ENCODE measurements around the gene SUGP1. TPM values are rescaled to one million over a fixed set of nuclear protein-coding genes. Genes with fewer than 3 reads are reported as not detected.

The SUGP1 gene
- total and polyA plus RNA-seq, 2 of the 4 experiments (the other 2 are of a cell fraction): 33.2 to 35.8 TPM

- POLR2A ChIA-PET (ENCODE audit: unreplicated experiment): no interaction called here
- Histone ChIP-seq H2BK20ac (ENCODE audit: low read depth, low read length) (no peak overlapping the region), H3K56ac (ENCODE audit: extremely low read depth, insufficient read depth, low read length) (no peak overlapping the region), H4K8ac (ENCODE audit: low read depth in 2 of 2, low read length in 2 of 2) (no peak overlapping the region), H4K5ac (ENCODE audit: low read depth, low read length) (no peak overlapping the region), H3K9me3 (ENCODE audit: control insufficient read depth, insufficient read depth, low read length) (peaks cover 6% of the 10 kb centered on the region), H3K36me3 (ENCODE audit: control insufficient read depth, insufficient read depth, low read length) (no peaks in the 10 kb centered on the region), H3K9ac (ENCODE audit: low read depth, low read length) (no peak overlapping the region), H3K14ac (replicated peaks; ENCODE audit: low read depth, low read length) (no peak overlapping the region), H3K18ac (ENCODE audit: low read depth, low read length) (no peak overlapping the region), H3K4me1 (ENCODE audit: control insufficient read depth, insufficient read depth, low read length) (no peaks in the 10 kb centered on the region), H3K79me1 (ENCODE audit: low read depth in 1 of 2, low read length in 2 of 2) (no peaks in the 10 kb centered on the region), H2BK5ac (ENCODE audit: low read depth, low read length, poor library complexity, severe bottlenecking) (no peak overlapping the region), H3K4ac (ENCODE audit: low read depth, low read length) (no peak overlapping the region), H4K91ac (ENCODE audit: insufficient read depth, low read depth, low read length) (no peak overlapping the region), H2AK5ac (ENCODE audit: low read depth, low read length) (no peak overlapping the region), H2BK120ac (ENCODE audit: low read depth, low read length) (no peak overlapping the region), H2AK9ac (replicated peaks; ENCODE audit: low read depth, low read length, poor library complexity) (no peak overlapping the region), H3K27me3 (ENCODE audit: control insufficient read depth, insufficient read depth, low read length) (peaks cover 2% of the 10 kb centered on the region; the same call in 1 of the 2 replicates), H3K9me1 (ENCODE audit: insufficient read depth, low read length) (no peaks in the 10 kb centered on the region), H4K20me1 (ENCODE audit: insufficient read depth, low read length) (no peaks in the 10 kb centered on the region), H2AFZ (replicated peaks; ENCODE audit: low read length, poor library complexity) (no peak overlapping the region), H3K23ac (ENCODE audit: low read depth, low read length) (no peak overlapping the region), H3K4me3 (ENCODE audit: insufficient read depth, low read depth, low read length) (no peak overlapping the region), H2BK15ac (ENCODE audit: low read depth, low read length) (no peak overlapping the region), H3K27ac (ENCODE audit: insufficient read depth, low read length) (no peak overlapping the region), H3K4me2 (ENCODE audit: low read depth, low read length) (no peak overlapping the region)
- TF ChIP-seq SMC3 (IDR thresholded peaks at IDR 0.05; ENCODE audit: low read depth, low read length): no peak
- TF ChIP-seq ELK1 (IDR thresholded peaks at IDR 0.05; ENCODE audit: borderline replicate concordance, low read depth, low read length): no peak
- TF ChIP-seq RFX5 (IDR thresholded peaks at IDR 0.05; ENCODE audit: low read depth, low read length): no peak
- TF ChIP-seq POLR2A (IDR thresholded peaks at IDR 0.05; ENCODE audit: low read depth, low read length): no peak
- no peak for TF ChIP-seq CHD1 (IDR thresholded peaks at IDR 0.05; ENCODE audit: low read depth, low read length)
- no peak for TF ChIP-seq FOS (IDR thresholded peaks at IDR 0.05; ENCODE audit: low read depth, low read length)
- no peak for TF ChIP-seq MAFK (IDR thresholded peaks at IDR 0.05; ENCODE audit: low read depth, low read length)
- TF ChIP-seq MAZ (IDR thresholded peaks at IDR 0.05; ENCODE audit: borderline replicate concordance, low read depth, low read length): no peak
- no peak for TF ChIP-seq RCOR1 (IDR thresholded peaks at IDR 0.05; ENCODE audit: insufficient replicate concordance, low read length)
- no peak for TF ChIP-seq NFE2L2 (IDR thresholded peaks at IDR 0.05; ENCODE audit: low read depth, low read length)
- TF ChIP-seq MXI1 (IDR thresholded peaks at IDR 0.05; ENCODE audit: borderline replicate concordance, low read depth, low read length): no peak
- TF ChIP-seq, protein P1, sequence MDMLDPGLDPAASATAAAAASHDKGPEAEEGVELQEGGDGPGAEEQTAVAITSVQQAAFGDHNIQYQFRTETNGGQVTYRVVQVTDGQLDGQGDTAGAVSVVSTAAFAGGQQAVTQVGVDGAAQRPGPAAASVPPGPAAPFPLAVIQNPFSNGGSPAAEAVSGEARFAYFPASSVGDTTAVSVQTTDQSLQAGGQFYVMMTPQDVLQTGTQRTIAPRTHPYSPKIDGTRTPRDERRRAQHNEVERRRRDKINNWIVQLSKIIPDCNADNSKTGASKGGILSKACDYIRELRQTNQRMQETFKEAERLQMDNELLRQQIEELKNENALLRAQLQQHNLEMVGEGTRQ (IDR thresholded peaks at IDR 0.05; ENCODE audit: low read depth, low read length): no peak
- no peak for TF ChIP-seq CTCF (conservative IDR thresholded peaks at IDR 0.05; ENCODE audit: low read depth, low read length)
- no peak for TF ChIP-seq RAD21 (IDR thresholded peaks at IDR 0.05; ENCODE audit: low read length)
- no TSS peak for BruUV-seq (replicated peaks)
- dilution Hi-C loops (cut with HindIII; ENCODE audit: low sequenced_read_pairs, unreplicated experiment) (no loop called here), intact Hi-C loops (cut with micrococcal nuclease) (no loop called here), in situ Hi-C loops (cut with MboI; ENCODE audit: low sequenced_read_pairs) (no loop called here)
- CTCF ChIA-PET: no interaction called here
- ATAC-seq (ENCODE audit: low read depth) (no peak), DNase-seq (no peak)
Observed at GRCh38 chr19:19239675-19240074, 80.6 kb downstream of the SUGP1 start.

Measured in IMR-90 (cell line).